AG04450 (cell line): ENCODE measurements around the gene PPM1A. TPM values are rescaled to one million over a fixed set of nuclear protein-coding genes. Genes with fewer than 3 reads are reported as not detected.

Experiments
- CTCF ChIA-PET: fragments of 300-600, 350-600 bp; formaldehyde crosslinking; extraction: SDS; loops from one replicate; lab custom pipeline; 2022; ENCODE audit warnings: antibody characterized with exemption, inconsistent platforms; lab: Charles Lee
- POLR2A ChIA-PET: fragments of 350-600 bp; formaldehyde crosslinking; extraction: SDS; loops from one replicate; lab custom pipeline; 2021; ENCODE audit warnings: antibody characterized with exemption, inconsistent platforms; lab: Yijun Ruan, JAX
- DNase-seq: peaks from one replicate; pipeline ENCODE4 v3.0.0-alpha.2; 2011; ENCODE audit warnings: low read depth, low spot score
- H3K27ac ChIP-seq: one replicate; pipeline ENCODE4 v1.5.1; 2012; ENCODE audit warnings: low read depth, low read length, control low read depth
- H3K27me3 ChIP-seq: one replicate; pipeline ENCODE4 v1.6.0; 2012; ENCODE audit warnings: low read length; ENCODE audit not compliant: control insufficient read depth, insufficient read depth
- H3K4me3 ChIP-seq: 2 replicates; pipeline ENCODE4 v1.5.1; 2011; ENCODE audit warnings: mild to moderate bottlenecking, low read depth, low read length, control low read depth
- H3K9me3 ChIP-seq: 2 replicates; pipeline ENCODE4 v1.5.1; 2012; ENCODE audit warnings: low read length; ENCODE audit not compliant: control insufficient read depth, insufficient read depth
- polyA plus RNA-seq: library from polyadenylated mRNA; depleted of rRNA; stranded (reverse); fragments of >200 nt; gene quantifications from 2 replicates; pipeline ENCODE4 v1.2.3, GENCODE V29; 2011
- TF ChIP-seq, protein P1 (sequence below): IDR thresholded peaks from 2 replicates; pipeline ENCODE4 v1.5.1; 2011; ENCODE audit warnings: low read depth, low read length, control low read depth, inconsistent platforms

Gene PPM1A
- polyA plus RNA-seq, 1 experiment = 44.1 TPM

DNA sequence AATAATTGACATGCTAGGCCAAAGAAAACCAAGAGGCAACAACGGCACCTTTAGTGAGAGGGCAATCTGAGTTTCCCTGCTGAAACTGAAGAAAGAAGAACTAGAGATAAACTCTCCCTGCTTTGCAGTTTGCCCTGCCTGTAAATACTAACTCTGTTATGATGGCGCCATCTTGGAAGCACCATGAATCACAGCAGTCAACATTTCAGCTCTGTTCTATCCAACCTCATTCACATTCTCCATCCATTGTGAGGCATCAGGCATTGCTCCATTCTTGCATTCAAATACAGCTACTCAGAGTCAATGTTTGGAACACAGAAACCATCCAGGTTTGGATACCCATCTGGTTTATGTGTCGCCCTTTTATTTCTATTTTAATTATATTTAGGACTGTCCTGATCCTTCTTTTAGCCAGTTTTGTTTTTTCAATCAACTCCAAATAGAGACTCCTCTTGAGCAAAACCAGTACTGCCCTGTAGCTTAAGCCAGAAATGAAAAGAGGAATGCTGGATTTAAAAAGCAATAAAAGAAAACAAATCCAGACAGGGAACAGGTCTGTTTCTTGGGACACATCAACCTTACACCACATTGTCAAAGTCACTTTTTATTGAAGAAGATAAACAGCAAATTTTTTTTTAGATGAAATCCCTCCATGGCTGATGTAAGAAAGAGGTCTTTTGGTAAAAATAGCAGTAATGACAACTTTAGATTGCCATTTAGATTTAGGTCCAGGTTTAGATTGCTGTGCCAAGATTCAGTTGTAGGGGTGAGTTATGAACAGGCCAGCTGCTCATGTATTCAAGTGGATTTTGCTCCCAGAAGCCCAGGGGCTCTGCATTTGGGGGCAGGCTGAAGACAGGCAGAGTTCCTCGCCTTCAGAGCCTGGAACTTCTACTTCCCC, 33.3 kb upstream of the PPM1A start:
- ChIA-PET CTCF (interaction anchor here (0.9 to 1.2 kb wide), 2 partner anchors 31 kb away, joined by 3 read pairs; no protein-coding TSS in a partner anchor), POLR2A (no interaction called here)
- no peak for DNase-seq
- TF ChIP-seq, protein P1, sequence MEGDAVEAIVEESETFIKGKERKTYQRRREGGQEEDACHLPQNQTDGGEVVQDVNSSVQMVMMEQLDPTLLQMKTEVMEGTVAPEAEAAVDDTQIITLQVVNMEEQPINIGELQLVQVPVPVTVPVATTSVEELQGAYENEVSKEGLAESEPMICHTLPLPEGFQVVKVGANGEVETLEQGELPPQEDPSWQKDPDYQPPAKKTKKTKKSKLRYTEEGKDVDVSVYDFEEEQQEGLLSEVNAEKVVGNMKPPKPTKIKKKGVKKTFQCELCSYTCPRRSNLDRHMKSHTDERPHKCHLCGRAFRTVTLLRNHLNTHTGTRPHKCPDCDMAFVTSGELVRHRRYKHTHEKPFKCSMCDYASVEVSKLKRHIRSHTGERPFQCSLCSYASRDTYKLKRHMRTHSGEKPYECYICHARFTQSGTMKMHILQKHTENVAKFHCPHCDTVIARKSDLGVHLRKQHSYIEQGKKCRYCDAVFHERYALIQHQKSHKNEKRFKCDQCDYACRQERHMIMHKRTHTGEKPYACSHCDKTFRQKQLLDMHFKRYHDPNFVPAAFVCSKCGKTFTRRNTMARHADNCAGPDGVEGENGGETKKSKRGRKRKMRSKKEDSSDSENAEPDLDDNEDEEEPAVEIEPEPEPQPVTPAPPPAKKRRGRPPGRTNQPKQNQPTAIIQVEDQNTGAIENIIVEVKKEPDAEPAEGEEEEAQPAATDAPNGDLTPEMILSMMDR = no peak
- Histone ChIP-seq H3K27ac (no peak overlapping the region), H3K4me3 (no peak overlapping the region), H3K9me3 (no peaks in the 10 kb centered on the region), H3K27me3 (peaks cover 4% of the 10 kb centered on the region)

DNA sequence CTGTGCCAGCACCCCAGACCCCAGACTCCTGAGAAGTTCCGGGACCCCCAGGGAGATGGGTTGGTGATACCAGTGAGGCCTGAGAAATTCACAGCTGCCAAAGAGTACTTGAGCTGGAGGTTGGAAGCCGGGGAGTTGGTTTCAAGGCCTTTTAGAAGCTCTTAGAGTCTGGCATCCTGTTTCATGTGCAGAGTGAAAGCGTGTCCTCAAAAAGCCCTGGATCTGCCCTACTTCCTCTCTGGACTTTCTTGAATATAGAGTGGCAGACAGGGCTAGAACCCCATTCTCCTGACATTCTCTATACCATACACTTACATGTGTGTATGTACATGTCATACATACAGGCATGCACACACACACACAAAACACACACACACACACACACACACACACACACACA, 31.3 kb upstream of the PPM1A start:
- TF ChIP-seq, protein P1 = no peak
- ChIA-PET POLR2A (no interaction called here), CTCF (no interaction called here)
- no peak overlapping the region for H3K4me3 ChIP-seq
- H3K27me3 ChIP-seq = peaks cover 4% of the 10 kb centered on the region
- H3K27ac ChIP-seq = no peak overlapping the region
- H3K9me3 ChIP-seq = no peaks in the 10 kb centered on the region
- no peak for DNase-seq

DNA sequence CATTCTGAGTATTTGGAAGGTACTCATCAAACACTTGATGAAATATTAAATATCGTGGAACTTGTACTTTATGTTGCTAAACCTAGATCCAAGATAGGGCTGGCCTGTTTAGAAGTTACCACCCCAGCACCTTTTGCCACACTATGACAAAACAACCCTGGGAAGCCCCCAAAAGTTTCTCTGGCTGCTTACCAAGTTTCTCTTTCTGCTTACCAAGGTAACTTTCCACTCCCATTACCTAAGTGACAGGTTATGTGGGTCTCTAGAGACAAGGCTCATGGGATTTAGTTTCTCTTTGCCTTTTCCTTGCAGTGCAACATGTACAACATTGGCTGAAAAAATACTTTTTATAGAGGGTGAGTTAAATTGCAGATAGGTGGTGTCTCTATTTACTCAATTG, 28.9 kb upstream of the PPM1A start:
- TF ChIP-seq, protein P1 = no peak
- Histone ChIP-seq H3K27me3 (peaks cover 4% of the 10 kb centered on the region), H3K9me3 (no peaks in the 10 kb centered on the region), H3K4me3 (no peak overlapping the region), H3K27ac (no peak overlapping the region)
- CTCF ChIA-PET = no interaction called here
- no peak for DNase-seq
- POLR2A ChIA-PET = no interaction called here

DNA sequence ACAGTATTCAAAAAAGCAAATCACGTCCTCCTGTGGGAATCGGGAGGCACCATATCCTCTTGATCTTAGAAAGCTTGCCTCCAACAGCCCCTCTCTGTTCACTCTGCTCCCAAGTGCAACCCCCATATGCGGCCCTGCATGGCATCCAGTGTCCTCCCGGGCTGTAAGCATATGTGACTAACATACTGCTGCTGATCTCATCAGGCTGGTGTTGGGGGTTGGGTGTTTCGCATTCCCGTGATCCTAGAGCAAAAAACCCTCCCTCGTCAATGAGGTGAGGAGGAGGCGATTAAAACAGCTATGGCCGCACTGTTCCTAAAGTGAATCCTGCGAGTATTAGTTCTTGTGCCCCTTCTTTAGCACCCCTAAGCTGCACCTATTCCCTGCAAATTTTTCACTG, 28.1 kb upstream of the PPM1A start:
- no peak overlapping the region for H3K27ac ChIP-seq
- TF ChIP-seq, protein P1 = no peak
- no peaks in the 10 kb centered on the region for H3K9me3 ChIP-seq
- peaks cover 4% of the 10 kb centered on the region for H3K27me3 ChIP-seq
- POLR2A ChIA-PET = no interaction called here
- H3K4me3 ChIP-seq = no peak overlapping the region
- no peak for DNase-seq
- CTCF ChIA-PET = no interaction called here

DNA sequence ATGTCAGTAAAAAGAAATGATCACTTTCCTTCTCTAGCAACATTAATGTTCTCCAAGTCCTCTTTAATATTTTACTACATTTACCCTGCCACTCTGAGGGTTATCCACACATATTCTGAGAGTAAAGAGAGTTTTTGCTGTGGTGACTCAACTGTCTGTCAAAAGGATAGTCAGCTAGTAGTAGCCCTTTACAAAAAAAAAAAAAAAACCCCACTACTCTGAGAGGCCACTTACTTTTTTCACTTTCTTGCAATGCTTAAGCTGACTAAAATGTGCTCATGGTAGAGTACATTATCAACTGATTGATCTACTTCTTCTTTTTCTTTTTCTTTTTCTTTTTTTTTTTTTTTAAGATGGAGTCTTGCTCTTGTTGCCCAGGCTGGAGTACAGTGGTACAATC, 27.6 kb upstream of the PPM1A start:
- TF ChIP-seq, protein P1 = no peak
- H3K27me3 ChIP-seq = peaks cover 4% of the 10 kb centered on the region
- H3K27ac ChIP-seq = no peak overlapping the region
- no peaks in the 10 kb centered on the region for H3K9me3 ChIP-seq
- no peak for DNase-seq
- ChIA-PET CTCF (no interaction called here), POLR2A (no interaction called here)
- H3K4me3 ChIP-seq = no peak overlapping the region
